ENCODE measurements around the gene LYPD6B. TPM values are rescaled to one million over a fixed set of nuclear protein-coding genes. Genes with fewer than 3 reads are reported as not detected.

LYPD6B gene
- total RNA-seq, 1 donor from 2014 or later: 10.1 TPM

- intact Hi-C loops (cut with DNase I): no loop called here
- Histone ChIP-seq H3K27ac (no peak overlapping the region), H3K4me1 (peaks cover 9% of the 10 kb centered on the region), H3K27me3 (no peaks in the 10 kb centered on the region), H3K4me3 (no peak overlapping the region), H3K36me3 (no peaks in the 10 kb centered on the region), H3K9me3 (no peaks in the 10 kb centered on the region)
- DNase-seq (ENCODE audit: extremely low spot score in 2 of 2): no peak
- TF ChIP-seq POLR2A (IDR thresholded peaks at IDR 0.05) (no peak), CTCF (IDR thresholded peaks at IDR 0.05) (no peak), POLR2AphosphoS5 (IDR thresholded peaks at IDR 0.05; ENCODE audit: insufficient read depth in 1 of 2, low read depth in 1 of 2) (peak in 1 of 2 donors; percentile 11)
These were observed 125.8 kb downstream of the LYPD6B start for GRCh38 chr2:149164296-149164695.

- Histone ChIP-seq H3K27ac (no peak overlapping the region), H3K4me1 (peaks cover 9% of the 10 kb centered on the region), H3K27me3 (no peaks in the 10 kb centered on the region), H3K4me3 (no peak overlapping the region), H3K36me3 (no peaks in the 10 kb centered on the region), H3K9me3 (no peaks in the 10 kb centered on the region)
- intact Hi-C loops (cut with DNase I): no loop called here
- DNase-seq (ENCODE audit: extremely low spot score in 2 of 2): no peak
- TF ChIP-seq POLR2AphosphoS5 (IDR thresholded peaks at IDR 0.05; ENCODE audit: insufficient read depth in 1 of 2, low read depth in 1 of 2) (no peak), POLR2A (IDR thresholded peaks at IDR 0.05) (no peak), CTCF (IDR thresholded peaks at IDR 0.05) (no peak)
These were observed 126.3 kb downstream of the LYPD6B start for GRCh38 chr2:149164827-149165226.

- no peaks in the 10 kb centered on the region for H3K27me3 ChIP-seq
- H3K4me3 ChIP-seq: no peak overlapping the region
- no peak overlapping the region for H3K27ac ChIP-seq
- no peaks in the 10 kb centered on the region for H3K9me3 ChIP-seq
- H3K4me1 ChIP-seq: peaks cover 9% of the 10 kb centered on the region
- H3K36me3 ChIP-seq: no peaks in the 10 kb centered on the region
- intact Hi-C loops (cut with DNase I): no loop called here
- DNase-seq (ENCODE audit: extremely low spot score in 2 of 2): no peak
- no peak for TF ChIP-seq CTCF (IDR thresholded peaks at IDR 0.05)
- peak in 1 of 2 donors; percentile 58 for TF ChIP-seq POLR2AphosphoS5 (IDR thresholded peaks at IDR 0.05; ENCODE audit: insufficient read depth in 1 of 2, low read depth in 1 of 2)
These were observed 128.7 kb downstream of the LYPD6B start for GRCh38 chr2:149167001-149167780.

- no peak overlapping the region for H3K27ac ChIP-seq
- H3K4me1 ChIP-seq: peaks cover 9% of the 10 kb centered on the region
- H3K9me3 ChIP-seq: no peaks in the 10 kb centered on the region
- no peak for TF ChIP-seq CTCF (IDR thresholded peaks at IDR 0.05)
- no peak for TF ChIP-seq POLR2AphosphoS5 (IDR thresholded peaks at IDR 0.05; ENCODE audit: insufficient read depth in 1 of 2, low read depth in 1 of 2)
- no peak for TF ChIP-seq POLR2A (IDR thresholded peaks at IDR 0.05)
- H3K36me3 ChIP-seq: no peaks in the 10 kb centered on the region
- no peak for DNase-seq (ENCODE audit: extremely low spot score in 2 of 2)
- H3K27me3 ChIP-seq: no peaks in the 10 kb centered on the region
- H3K4me3 ChIP-seq: no peak overlapping the region
- intact Hi-C loops (cut with DNase I): no loop called here
These were observed 129.4 kb downstream of the LYPD6B start for GRCh38 chr2:149167941-149168340.

GRCh38 chr2:149169656-149170055, 131.2 kb downstream of the LYPD6B start:
- TF ChIP-seq POLR2AphosphoS5 (IDR thresholded peaks at IDR 0.05; ENCODE audit: insufficient read depth in 1 of 2, low read depth in 1 of 2) (peak in 1 of 2 donors; percentile 82), CTCF (IDR thresholded peaks at IDR 0.05) (no peak)
- no peaks in the 10 kb centered on the region for H3K36me3 ChIP-seq
- intact Hi-C loops (cut with DNase I): no loop called here
- peaks cover 9% of the 10 kb centered on the region for H3K4me1 ChIP-seq
- no peaks in the 10 kb centered on the region for H3K27me3 ChIP-seq
- peak overlapping the region; percentile 57 for H3K27ac ChIP-seq
- no peaks in the 10 kb centered on the region for H3K9me3 ChIP-seq
- H3K4me3 ChIP-seq: no peak overlapping the region
- no peak for DNase-seq (ENCODE audit: extremely low spot score in 2 of 2)

Data from vagina (tissue), 2 donors.